Measurements from ENCODE around the gene WDR7.

WDR7 gene

DNA sequence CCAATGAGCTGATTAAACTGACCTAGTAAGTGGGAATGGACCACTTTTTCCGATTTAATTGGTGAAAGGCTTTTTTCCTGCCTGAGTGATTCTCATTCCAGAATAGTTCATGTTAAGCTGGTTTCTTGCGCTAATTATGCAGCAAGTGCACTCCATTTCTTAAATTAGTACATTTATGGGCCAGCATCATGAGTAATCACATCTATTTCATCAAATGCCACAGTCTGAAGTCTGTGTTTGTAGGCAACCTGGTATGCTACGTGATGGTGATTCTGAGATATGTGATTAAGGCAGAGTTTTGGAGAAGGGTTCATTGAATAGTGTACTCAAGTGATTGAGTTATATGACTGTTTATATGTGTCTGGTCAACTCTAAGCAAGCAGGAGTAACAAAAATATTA is 367.7 kb downstream of the WDR7 start:
- H3K27ac ChIP-seq = no peak overlapping the region
- TF ChIP-seq, protein P1, sequence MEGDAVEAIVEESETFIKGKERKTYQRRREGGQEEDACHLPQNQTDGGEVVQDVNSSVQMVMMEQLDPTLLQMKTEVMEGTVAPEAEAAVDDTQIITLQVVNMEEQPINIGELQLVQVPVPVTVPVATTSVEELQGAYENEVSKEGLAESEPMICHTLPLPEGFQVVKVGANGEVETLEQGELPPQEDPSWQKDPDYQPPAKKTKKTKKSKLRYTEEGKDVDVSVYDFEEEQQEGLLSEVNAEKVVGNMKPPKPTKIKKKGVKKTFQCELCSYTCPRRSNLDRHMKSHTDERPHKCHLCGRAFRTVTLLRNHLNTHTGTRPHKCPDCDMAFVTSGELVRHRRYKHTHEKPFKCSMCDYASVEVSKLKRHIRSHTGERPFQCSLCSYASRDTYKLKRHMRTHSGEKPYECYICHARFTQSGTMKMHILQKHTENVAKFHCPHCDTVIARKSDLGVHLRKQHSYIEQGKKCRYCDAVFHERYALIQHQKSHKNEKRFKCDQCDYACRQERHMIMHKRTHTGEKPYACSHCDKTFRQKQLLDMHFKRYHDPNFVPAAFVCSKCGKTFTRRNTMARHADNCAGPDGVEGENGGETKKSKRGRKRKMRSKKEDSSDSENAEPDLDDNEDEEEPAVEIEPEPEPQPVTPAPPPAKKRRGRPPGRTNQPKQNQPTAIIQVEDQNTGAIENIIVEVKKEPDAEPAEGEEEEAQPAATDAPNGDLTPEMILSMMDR (IDR thresholded peaks at IDR 0.05) = no peak
- TF ChIP-seq ZFX (IDR thresholded peaks at IDR 0.05; ENCODE audit: borderline replicate concordance) = no peak

DNA sequence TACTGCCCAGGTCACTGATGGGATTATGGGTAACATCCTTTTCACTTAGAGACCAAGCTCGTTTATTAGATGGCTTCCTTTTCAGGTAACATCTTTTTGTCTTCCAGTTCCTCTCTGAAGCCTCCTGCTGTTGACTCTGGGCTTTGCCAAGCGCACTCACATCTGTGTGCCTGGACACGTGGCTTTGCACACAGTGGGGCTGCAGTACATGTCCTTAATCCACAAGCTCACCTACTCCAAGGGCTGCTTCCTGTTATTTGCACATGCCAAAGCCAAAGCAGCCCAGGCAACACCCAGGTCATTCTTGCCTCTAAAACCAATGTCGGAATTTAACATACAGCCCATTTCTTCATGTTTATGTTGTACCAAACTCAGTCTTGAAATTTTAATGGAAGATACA is 371.6 kb downstream of the WDR7 start:
- TF ChIP-seq, protein P1 (IDR thresholded peaks at IDR 0.05) = no peak
- TF ChIP-seq ZFX (IDR thresholded peaks at IDR 0.05; ENCODE audit: borderline replicate concordance) = no peak
- no peak overlapping the region for H3K27ac ChIP-seq

DNA sequence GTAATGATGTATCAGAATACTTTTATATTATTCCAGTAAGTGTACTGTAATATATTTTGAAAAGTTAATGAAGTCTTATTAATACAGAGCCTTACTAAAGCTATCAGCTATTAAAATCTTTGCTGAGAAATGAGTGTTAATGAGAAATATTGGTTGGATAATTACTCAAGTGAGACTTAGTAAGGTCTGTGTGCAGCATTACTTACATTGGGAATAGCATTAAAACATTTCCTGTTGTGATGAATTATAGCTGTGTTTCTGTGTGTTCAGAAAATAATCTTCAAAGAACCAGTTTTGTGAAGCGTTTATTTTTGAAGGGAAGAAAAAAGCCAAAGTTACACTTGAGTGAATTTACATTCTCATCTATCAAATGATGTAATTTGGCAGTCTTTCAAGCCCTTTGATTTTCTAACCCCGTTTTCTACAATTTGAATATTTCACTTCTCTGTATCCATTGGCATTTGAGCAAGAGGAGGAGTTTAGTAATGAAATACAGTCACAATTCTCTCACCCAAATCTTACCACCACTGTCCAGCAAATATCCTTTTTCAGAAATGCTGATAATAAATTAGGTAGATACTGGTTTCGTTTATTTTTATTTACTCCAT is 372.2 kb downstream of the WDR7 start:
- H3K27ac ChIP-seq = no peak overlapping the region
- TF ChIP-seq, protein P1 (IDR thresholded peaks at IDR 0.05) = no peak
- TF ChIP-seq ZFX (IDR thresholded peaks at IDR 0.05; ENCODE audit: borderline replicate concordance) = no peak

DNA sequence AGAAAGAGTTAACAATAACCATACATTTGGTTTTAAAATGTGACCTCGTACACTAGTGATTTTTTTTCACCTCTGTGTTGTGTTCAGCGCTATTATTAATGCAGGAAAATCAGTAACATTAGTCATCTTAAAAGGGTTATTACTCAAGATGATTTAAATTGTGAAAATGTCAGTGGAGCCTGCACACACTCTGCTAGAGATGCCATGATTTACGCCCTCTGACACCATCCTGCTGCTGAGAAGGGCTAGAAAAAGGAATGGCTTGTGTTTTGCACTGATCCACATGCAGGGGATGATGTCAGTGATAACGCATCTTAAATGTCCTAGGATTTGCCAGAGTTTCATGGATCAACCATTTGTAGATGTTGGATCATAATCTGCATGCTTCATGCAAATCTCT is 374.4 kb downstream of the WDR7 start:
- no peak overlapping the region for H3K27ac ChIP-seq
- TF ChIP-seq ZFX (IDR thresholded peaks at IDR 0.05; ENCODE audit: borderline replicate concordance) = no peak
- TF ChIP-seq, protein P1 (IDR thresholded peaks at IDR 0.05) = no peak

DNA sequence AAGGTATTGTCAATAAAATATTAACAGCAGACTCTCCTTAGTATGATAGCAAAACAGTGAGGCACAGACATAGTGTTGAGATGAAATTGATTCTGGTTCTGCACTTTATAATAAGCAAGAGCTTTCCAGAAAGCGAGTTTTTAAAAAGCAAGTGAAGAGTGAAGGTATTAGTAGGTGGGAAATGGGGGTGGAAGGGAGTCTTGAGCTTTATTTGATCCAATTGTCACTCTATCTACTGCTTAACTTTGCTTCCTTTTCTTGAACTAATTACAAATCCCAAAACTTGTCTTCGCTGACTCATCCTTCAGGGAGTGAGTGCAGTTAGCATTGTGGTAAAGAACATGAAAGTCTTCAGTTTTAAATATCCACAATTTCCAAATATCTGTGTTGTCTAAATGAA is 375.2 kb downstream of the WDR7 start:
- H3K27ac ChIP-seq = no peak overlapping the region
- no peak for TF ChIP-seq ZFX (IDR thresholded peaks at IDR 0.05; ENCODE audit: borderline replicate concordance)
- TF ChIP-seq, protein P1 (IDR thresholded peaks at IDR 0.05) = no peak

DNA sequence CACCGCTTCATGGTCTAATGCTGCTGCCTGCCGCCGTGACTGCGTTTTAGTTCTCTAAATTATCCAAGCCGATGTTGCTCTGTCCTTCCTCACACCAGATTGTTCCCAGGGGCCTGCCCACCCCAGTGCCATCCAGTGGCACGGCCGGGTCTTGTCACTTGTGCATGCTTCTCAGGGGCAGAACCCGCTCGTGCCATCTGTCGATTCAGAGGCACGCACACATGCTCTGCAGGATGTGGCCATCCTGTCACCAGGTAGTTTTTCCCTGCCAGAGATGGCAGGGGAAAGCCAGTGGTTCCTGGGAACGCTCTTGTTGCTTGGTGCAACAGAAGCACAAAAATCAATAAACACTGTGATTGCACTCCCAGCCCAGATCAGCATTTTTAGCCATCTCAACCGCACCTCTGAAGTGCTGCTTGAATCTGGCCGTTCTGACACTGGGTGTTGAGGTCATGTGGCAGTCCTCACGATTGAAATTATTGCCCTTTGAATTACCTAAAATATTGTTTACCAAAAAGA is 376.1 kb downstream of the WDR7 start:
- TF ChIP-seq ZFX (IDR thresholded peaks at IDR 0.05; ENCODE audit: borderline replicate concordance) = no peak
- TF ChIP-seq, protein P1 (IDR thresholded peaks at IDR 0.05) = no peak
- H3K27ac ChIP-seq = no peak overlapping the region

DNA sequence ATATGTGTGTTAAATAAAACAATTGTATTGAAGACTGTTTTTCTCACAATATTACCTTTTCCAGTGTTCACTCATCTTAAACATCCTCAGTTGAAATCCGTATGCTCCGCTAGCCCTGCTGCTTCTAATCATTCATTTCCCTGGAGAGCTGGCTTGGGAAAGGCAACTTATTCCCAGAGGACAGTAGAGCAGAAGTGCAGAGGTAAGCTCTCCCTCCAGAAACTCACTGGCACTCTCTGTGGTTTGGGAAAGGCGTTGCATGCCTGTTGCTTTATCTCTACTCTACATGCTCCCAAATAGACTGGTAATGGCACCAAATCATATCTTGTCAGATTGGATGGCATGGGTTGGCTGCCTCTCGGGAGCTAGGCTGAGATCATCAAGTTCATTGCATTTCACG is 378.6 kb downstream of the WDR7 start:
- TF ChIP-seq, protein P1 (IDR thresholded peaks at IDR 0.05) = peak; percentile 24; the same call in 1 of the 2 replicates
- TF ChIP-seq ZFX (IDR thresholded peaks at IDR 0.05; ENCODE audit: borderline replicate concordance) = no peak
- no peak overlapping the region for H3K27ac ChIP-seq
